Smooth muscle cell (in vitro differentiated cells): ENCODE measurements around the gene DHX9. TPM values are rescaled to one million over a fixed set of nuclear protein-coding genes. Genes with fewer than 3 reads are reported as not detected.

Experiments
- DNase-seq: peaks from one replicate; lab custom pipeline; 2025; ENCODE audit not compliant: unreplicated experiment; lab: John Stamatoyannopoulos, UW
- H2AFZ ChIP-seq: fragments of 200-600 bp; sonication (generic); 2 replicates; pipeline ENCODE4 v1.6.0; 2016; ENCODE audit warnings: antibody characterized with exemption, low read depth, mild to moderate bottlenecking
- H3F3A ChIP-seq: fragments of 200-600 bp; sonication (generic); 2 replicates; pipeline ENCODE4 v1.6.0; 2017; ENCODE audit warnings: antibody characterized with exemption, low read depth
- H3K27ac ChIP-seq: fragments of 200-600 bp; sonication (generic); 2 replicates; pipeline ENCODE4 v1.5.1; 2016; ENCODE audit warnings: low read depth, mild to moderate bottlenecking
- H3K27me3 ChIP-seq: fragments of 200-600 bp; sonication (generic); 2 replicates; pipeline ENCODE4 v1.6.1; 2016; ENCODE audit warnings: low read depth, mild to moderate bottlenecking
- H3K36me3 ChIP-seq: fragments of 200-600 bp; sonication (generic); 2 replicates; pipeline ENCODE4 v1.5.1; 2016; ENCODE audit warnings: low read depth
- H3K4me1 ChIP-seq: fragments of 200-600 bp; sonication (generic); 2 replicates; pipeline ENCODE4 v1.5.1; 2016; ENCODE audit warnings: low read depth
- H3K4me2 ChIP-seq: fragments of 200-600 bp; sonication (generic); 2 replicates; pipeline ENCODE4 v1.6.0; 2016; ENCODE audit warnings: mild to moderate bottlenecking
- H3K4me3 ChIP-seq: fragments of 200-600 bp; sonication (generic); 2 replicates; pipeline ENCODE4 v1.5.1; 2016; ENCODE audit warnings: mild to moderate bottlenecking
- H3K79me2 ChIP-seq: fragments of 200-600 bp; sonication (generic); 2 replicates; pipeline ENCODE4 v1.6.0; 2016; ENCODE audit warnings: low read depth, mild to moderate bottlenecking
- H3K9ac ChIP-seq: fragments of 200-600 bp; sonication (generic); 2 replicates; pipeline ENCODE4 v1.6.0; 2016; ENCODE audit warnings: low read depth
- H3K9me3 ChIP-seq: fragments of 200-600 bp; sonication (generic); replicated peaks from 2 replicates; pipeline ENCODE4 v1.5.1; 2016; ENCODE audit warnings: low read depth
- H4K20me1 ChIP-seq: fragments of 200-600 bp; sonication (generic); 2 replicates; pipeline ENCODE4 v1.6.0; 2016; ENCODE audit warnings: low read depth
- CTCF ChIP-seq: fragments of 200-600 bp; sonication (generic); IDR thresholded peaks from 2 replicates; pipeline ENCODE4 v1.5.1; 2017; ENCODE audit warnings: borderline replicate concordance, mild to moderate bottlenecking, antibody characterized with exemption; ENCODE audit not compliant: insufficient read depth, poor library complexity, severe bottlenecking
- WGBS: methylation state at CpG from one replicate; pipeline ENCODE4 v1.1.7; 2016; ENCODE audit warnings: low lambda C conversion rate; 5-methylcytosine and 5-hydroxymethylcytosine counted together
- polyA plus RNA-seq: library from polyadenylated mRNA; unstranded; fragments of >200 nt; fragmentation: Nextera tagmentation; extraction: Ambion mirVana; gene quantifications from 2 replicates; pipeline ENCODE4 v1.2.1, GENCODE V29; 2016
- total RNA-seq: library from RNA; depleted of rRNA; stranded (reverse); fragments of >200 nt; gene quantifications from 2 replicates; pipeline ENCODE4 v1.2.3, GENCODE V29; 2014

Gene DHX9
- total and polyA plus RNA-seq, 2 experiments from 2014 or later: 65.4 to 99.2 TPM

GRCh38 chr1:182851825-182852224, 12.7 kb downstream of the DHX9 start:
- H3K27me3 ChIP-seq: no peaks in the 10 kb centered on the region
- no peak for DNase-seq
- H3K79me2 ChIP-seq: peaks cover 95% of the 10 kb centered on the region
- no peak overlapping the region for H3K9ac ChIP-seq
- no peak overlapping the region for H3K4me2 ChIP-seq
- H3K4me3 ChIP-seq: no peak overlapping the region
- no peaks in the 10 kb centered on the region for H3K4me1 ChIP-seq
- H2AFZ ChIP-seq: no peak overlapping the region
- WGBS: 78% methylated on average over 1 of the region's 1 CpG
- no peak overlapping the region for H3K27ac ChIP-seq
- no peak for TF ChIP-seq CTCF
- no peaks in the 10 kb centered on the region for H3K9me3 ChIP-seq
- H3F3A ChIP-seq: no peaks in the 10 kb centered on the region
- peaks cover 100% of the 10 kb centered on the region for H4K20me1 ChIP-seq
- peaks cover 59% of the 10 kb centered on the region for H3K36me3 ChIP-seq

GRCh38 chr1:182855911-182856310, 16.8 kb downstream of the DHX9 start:
- Histone ChIP-seq H3K4me3 (no peak overlapping the region), H3F3A (no peaks in the 10 kb centered on the region), H4K20me1 (peaks cover 90% of the 10 kb centered on the region), H2AFZ (no peak overlapping the region), H3K9ac (no peak overlapping the region), H3K36me3 (peaks cover 82% of the 10 kb centered on the region), H3K27me3 (no peaks in the 10 kb centered on the region), H3K4me2 (no peak overlapping the region), H3K27ac (no peak overlapping the region), H3K4me1 (no peaks in the 10 kb centered on the region), H3K79me2 (peaks cover 87% of the 10 kb centered on the region), H3K9me3 (no peaks in the 10 kb centered on the region)
- DNase-seq: no peak
- no peak for TF ChIP-seq CTCF
- 97% methylated on average over 4 of the region's 4 CpGs for WGBS

- peaks cover 89% of the 10 kb centered on the region for H4K20me1 ChIP-seq
- H3K9ac ChIP-seq: no peak overlapping the region
- H3K4me1 ChIP-seq: no peaks in the 10 kb centered on the region
- H3K4me2 ChIP-seq: no peak overlapping the region
- no peaks in the 10 kb centered on the region for H3K27me3 ChIP-seq
- H3K4me3 ChIP-seq: no peak overlapping the region
- 98% methylated on average over 3 of the region's 3 CpGs for WGBS
- H3K79me2 ChIP-seq: peaks cover 75% of the 10 kb centered on the region
- no peak for DNase-seq
- H3K9me3 ChIP-seq: no peaks in the 10 kb centered on the region
- no peak overlapping the region for H2AFZ ChIP-seq
- no peaks in the 10 kb centered on the region for H3F3A ChIP-seq
- no peak for TF ChIP-seq CTCF
- H3K36me3 ChIP-seq: peaks cover 83% of the 10 kb centered on the region
- no peak overlapping the region for H3K27ac ChIP-seq
Measured at GRCh38 chr1:182857212-182857611, 18.1 kb downstream of the DHX9 start.

GRCh38 chr1:182860658-182861057, 21.5 kb downstream of the DHX9 start:
- no peak for DNase-seq
- peaks cover 87% of the 10 kb centered on the region for H4K20me1 ChIP-seq
- no peak overlapping the region for H3K9ac ChIP-seq
- peaks cover 68% of the 10 kb centered on the region for H3K36me3 ChIP-seq
- H2AFZ ChIP-seq: no peak overlapping the region
- no peaks in the 10 kb centered on the region for H3K9me3 ChIP-seq
- H3K4me1 ChIP-seq: no peaks in the 10 kb centered on the region
- H3K79me2 ChIP-seq: peaks cover 58% of the 10 kb centered on the region
- H3K4me3 ChIP-seq: no peak overlapping the region
- H3F3A ChIP-seq: no peaks in the 10 kb centered on the region
- H3K4me2 ChIP-seq: no peak overlapping the region
- TF ChIP-seq CTCF: no peak
- H3K27ac ChIP-seq: peak overlapping the region; percentile 14
- no peaks in the 10 kb centered on the region for H3K27me3 ChIP-seq
- 95% methylated on average over 4 of the region's 4 CpGs for WGBS
